Measurements from ENCODE around the gene KCNC3. TPM values are rescaled to one million over a fixed set of nuclear protein-coding genes. Genes with fewer than 3 reads are reported as not detected.
A peak's percentile ranks its signal among the peaks of the same experiment; 100 is the strongest.

Gene KCNC3
- total and polyA plus RNA-seq, 2 of the 13 experiments (the other 11 are each of a cell fraction or from before 2014, with no cell fraction given): 0.29 to 1.7 TPM

GRCh38 chr19:50368649-50369570 is 39.7 kb upstream of the KCNC3 start:
- peak overlapping the region; percentile 81 for H3K4me2 ChIP-seq (ENCODE audit: low read depth, low read length)
- peaks cover 13% of the 10 kb centered on the region for H3K4me1 ChIP-seq (ENCODE audit: insufficient read depth, low read length)
- CTCF ChIA-PET (ENCODE audit: low intra/inter-chr PET ratio, low total read pairs): interaction anchor here (1.0 to 4.6 kb wide), 10 partner anchors 12 to 415 kb away, joined by 3 to 71 read pairs (median 4); partner anchors contain the start of genes EMC10 and GARIN5A
- peak; percentile 77 for FAIRE-seq
- H3K27me3 ChIP-seq (ENCODE audit: control insufficient read depth in 1 of 2, insufficient read depth in 2 of 2, low read length in 2 of 2): no peaks in the 10 kb centered on the region
- peak overlapping the region; percentile 78 for H2AFZ ChIP-seq (ENCODE audit: low read length)
- H4K20me1 ChIP-seq (ENCODE audit: insufficient read depth, low read length): no peaks in the 10 kb centered on the region
- peak overlapping the region in 2 of 3 experiments; percentile 38 to 53; a peak in 5 of 6 replicates for H3K4me3 ChIP-seq (replicated peaks in 1 of 3; ENCODE audit: insufficient read depth in 1 of 3, low read depth in 2 of 3, low read length in 3 of 3)
- no peaks in the 10 kb centered on the region for H3K79me2 ChIP-seq (ENCODE audit: insufficient read depth, low read length)
- no peaks in the 10 kb centered on the region for H3K36me3 ChIP-seq (replicated peaks in 1 of 2; ENCODE audit: control insufficient read depth in 1 of 2, insufficient read depth in 2 of 2, low read length in 2 of 2)
- in situ Hi-C loops (cut with HindIII; ENCODE audit: extremely low pct_ligation_motif_present, low pct_unique_long_range_greater_than_20kb) (loop anchor here (25.0 kb wide), 1 partner anchor 418 kb away; the partner anchor contains the start of gene ACP4), intact Hi-C loops (cut with micrococcal nuclease; ENCODE audit: unreplicated experiment) (loop anchor here (1.0 kb wide), 3 partner anchors 45 to 110 kb away; no protein-coding TSS in a partner anchor)
- POLR2A ChIA-PET: interaction anchor here (0.6 to 1.0 kb wide), 2 partner anchors 97 to 110 kb away, joined by 3 to 5 read pairs; no protein-coding TSS in a partner anchor
- WGBS (ENCODE audit: low lambda C conversion rate): 57% methylated on average over 23 of the region's 34 CpGs
- H3K9ac ChIP-seq (ENCODE audit: insufficient read depth, low read depth, low read length): peak overlapping the region; percentile 26; the same call in 1 of the 2 replicates
- peak; percentile 87 for ATAC-seq
- no peak overlapping the region for H3K27ac ChIP-seq (ENCODE audit: extremely low read length, insufficient read depth, low read length)
- BruUV-seq (replicated peaks): no TSS peak
- H3K9me3 ChIP-seq (ENCODE audit: low read length): no peaks in the 10 kb centered on the region
- peak; percentile 62 for DNase-seq (ENCODE audit: low spot score)
- TF ChIP-seq ZFP1 (CRISPR knock-in tag; IDR thresholded peaks at IDR 0.05) (no peak), TRIM22 (IDR thresholded peaks at IDR 0.05) (no peak), ZNF687 (CRISPR knock-in tag; IDR thresholded peaks at IDR 0.05) (peak; percentile 49), KLF9 (CRISPR knock-in tag; IDR thresholded peaks at IDR 0.05; ENCODE audit: low read depth) (no peak), STAG1 (CRISPR knock-in tag; IDR thresholded peaks at IDR 0.05) (peak; percentile 91), SNAPC2 (CRISPR knock-in tag; IDR thresholded peaks at IDR 0.05) (no peak), ZNF337 (CRISPR knock-in tag; IDR thresholded peaks at IDR 0.05; ENCODE audit: borderline replicate concordance, low read depth) (no peak), ZNF710 (CRISPR knock-in tag; IDR thresholded peaks at IDR 0.05; ENCODE audit: borderline replicate concordance) (no peak), ZFX (CRISPR knock-in tag; IDR thresholded peaks at IDR 0.05; ENCODE audit: low read depth) (peak; percentile 45; the same call in 1 of the 2 replicates), RAD21 (CRISPR knock-in tag; IDR thresholded peaks at IDR 0.05) (peak; percentile 85), HOXA7 (CRISPR knock-in tag; IDR thresholded peaks at IDR 0.05) (no peak), ISL2 (CRISPR knock-in tag; IDR thresholded peaks at IDR 0.05) (no peak), ZNF615 (CRISPR knock-in tag; IDR thresholded peaks at IDR 0.05; ENCODE audit: borderline replicate concordance) (no peak), ZBTB7A (CRISPR knock-in tag; IDR thresholded peaks at IDR 0.05) (peak; percentile 29; the same call in 1 of the 2 replicates), ZSCAN29 (CRISPR knock-in tag; conservative IDR thresholded peaks at IDR 0.05) (0 out of 2 replicates have a peak, but pooled peaks have one; percentile 29), REXO4 (CRISPR knock-in tag; IDR thresholded peaks at IDR 0.05; ENCODE audit: borderline replicate concordance) (no peak)

Measured in HepG2 (cell line).